ENCODE data around the gene KRT26.
"Not testable (repeated sequence)": the region's sequence is repeated elsewhere in the genome, so short reads cannot be mapped to it uniquely, and the experiment has no call there.

Gene KRT26

GRCh38 chr17:40772101-40772500 lies at the start of gene KRT26:
Gene KRT26 (minus strand): TSS chr17:40772201. CDS start chr17:40772113, 88 bp downstream.
- DNase-seq (ENCODE audit: insufficient read length, low spot score) (no peak), FAIRE-seq (no peak)

GRCh38 chr17:40821536-40821935 lies 49.5 kb upstream of the KRT26 start:
- DNase-seq (ENCODE audit: insufficient read length, low spot score) = no peak
- no peak for FAIRE-seq
- no peak for TF ChIP-seq POLR2A (IDR thresholded peaks at IDR 0.05; ENCODE audit: low read depth, low read length)

More at GRCh38 chr17:40772101-40772500, at the start of gene KRT26:
- no peak for TF ChIP-seq POLR2A (IDR thresholded peaks at IDR 0.05; ENCODE audit: low read depth, low read length)

GRCh38 chr17:40820228-40820838 lies 48.3 kb upstream of the KRT26 start:
- no peak for DNase-seq (ENCODE audit: insufficient read length, low spot score)
- FAIRE-seq = peak; percentile 33
- TF ChIP-seq POLR2A (IDR thresholded peaks at IDR 0.05; ENCODE audit: low read depth, low read length) = no peak

GRCh38 chr17:40819528-40820125 lies 47.6 kb upstream of the KRT26 start:
- FAIRE-seq = peak; percentile 62
- no peak for TF ChIP-seq POLR2A (IDR thresholded peaks at IDR 0.05; ENCODE audit: low read depth, low read length)

GRCh38 chr17:40818733-40819527 lies 46.9 kb upstream of the KRT26 start:
- DNase-seq (ENCODE audit: insufficient read length, low spot score) (peak; percentile 45), FAIRE-seq (no peak)
- peak; percentile 74 for TF ChIP-seq POLR2A (IDR thresholded peaks at IDR 0.05; ENCODE audit: low read depth, low read length)

More at GRCh38 chr17:40819528-40820125, 47.6 kb upstream of the KRT26 start:
- no peak for DNase-seq (ENCODE audit: insufficient read length, low spot score)

- DNase-seq (ENCODE audit: insufficient read length, low spot score) = no peak
- no peak for TF ChIP-seq POLR2A (IDR thresholded peaks at IDR 0.05; ENCODE audit: low read depth, low read length)
- FAIRE-seq = no peak
Measured at GRCh38 chr17:40818343-40818732, 46.3 kb upstream of the KRT26 start.

- FAIRE-seq = no peak
- no peak for TF ChIP-seq POLR2A (IDR thresholded peaks at IDR 0.05; ENCODE audit: low read depth, low read length)
Measured at GRCh38 chr17:40817103-40817682, 45.2 kb upstream of the KRT26 start.

GRCh38 chr17:40816569-40816968 lies 44.6 kb upstream of the KRT26 start:
- DNase-seq (ENCODE audit: insufficient read length, low spot score) = no peak
- TF ChIP-seq POLR2A (IDR thresholded peaks at IDR 0.05; ENCODE audit: low read depth, low read length) = no peak
- FAIRE-seq = no peak

More at GRCh38 chr17:40817103-40817682, 45.2 kb upstream of the KRT26 start:
- no peak for DNase-seq (ENCODE audit: insufficient read length, low spot score)

- no peak for FAIRE-seq
- no peak for DNase-seq (ENCODE audit: insufficient read length, low spot score)
- TF ChIP-seq POLR2A (IDR thresholded peaks at IDR 0.05; ENCODE audit: low read depth, low read length) = no peak
Measured at GRCh38 chr17:40815381-40815780, 43.4 kb upstream of the KRT26 start.

- DNase-seq (ENCODE audit: insufficient read length, low spot score); FAIRE-seq: not testable (repeated sequence)
Measured at GRCh38 chr17:40814657-40815056, 42.7 kb upstream of the KRT26 start.

- DNase-seq (ENCODE audit: insufficient read length, low spot score) = no peak
- no peak for TF ChIP-seq POLR2A (IDR thresholded peaks at IDR 0.05; ENCODE audit: low read depth, low read length)
- FAIRE-seq = peak; percentile 78
Measured at GRCh38 chr17:40813804-40814203, 41.8 kb upstream of the KRT26 start.

GRCh38 chr17:40812639-40813038 lies 40.6 kb upstream of the KRT26 start:
- no peak for TF ChIP-seq POLR2A (IDR thresholded peaks at IDR 0.05; ENCODE audit: low read depth, low read length)
- no peak for FAIRE-seq

GRCh38 chr17:40810494-40810893 lies 38.5 kb upstream of the KRT26 start:
- DNase-seq (ENCODE audit: insufficient read length, low spot score) = peak; percentile 24
- FAIRE-seq = peak; percentile 43
- TF ChIP-seq POLR2A (IDR thresholded peaks at IDR 0.05; ENCODE audit: low read depth, low read length) = no peak

More at GRCh38 chr17:40812639-40813038, 40.6 kb upstream of the KRT26 start:
- no peak for DNase-seq (ENCODE audit: insufficient read length, low spot score)
